ENCODE measurements around the gene AARSD1.

Gene AARSD1

GRCh38 chr17:42971589-42971988 lies 7.3 kb upstream of the AARSD1 start:
- CTCF ChIA-PET: no interaction called here
- POLR2A ChIA-PET: interaction anchor here (0.8 to 4.9 kb wide), 2 partner anchors 27 to 198 kb away, joined by 3 to 40 read pairs; partner anchors contain the start of genes RPL27 and VPS25
- no peak for DNase-seq (ENCODE audit: extremely low spot score)
- TF ChIP-seq TARDBP (IDR thresholded peaks at IDR 0.05) (no peak), NFRKB (IDR thresholded peaks at IDR 0.05) (no peak), FOXM1 (IDR thresholded peaks at IDR 0.05; ENCODE audit: borderline replicate concordance) (no peak), FOXA1 (IDR thresholded peaks at IDR 0.05) (no peak), HDGF (IDR thresholded peaks at IDR 0.05; ENCODE audit: borderline replicate concordance) (no peak)

- TF ChIP-seq ZNF384 (IDR thresholded peaks at IDR 0.05): peak; percentile 70
- TF ChIP-seq SP1 (IDR thresholded peaks at IDR 0.05): no peak
- ChIA-PET POLR2A (interaction anchor here (1.1 to 4.9 kb wide), 4 partner anchors 10 to 399 kb away, joined by 3 to 40 read pairs (median 4); partner anchors contain the start of genes BECN1, PTGES3L and RPL27), CTCF (interaction anchor here (1.5 kb wide), 1 partner anchor 55 kb away, joined by 3 read pairs; no protein-coding TSS in a partner anchor)
- no peak for DNase-seq (ENCODE audit: extremely low spot score)
Observed at GRCh38 chr17:42969001-42969581, 4.8 kb upstream of the AARSD1 start.

GRCh38 chr17:42967925-42968324 lies 3.7 kb upstream of the AARSD1 start:
- DNase-seq (ENCODE audit: extremely low spot score): no peak
- ChIA-PET POLR2A (interaction anchor here (1.3 to 4.9 kb wide), 3 partner anchors 12 to 400 kb away, joined by 3 to 40 read pairs (median 5); partner anchors contain the start of genes PTGES3L and RPL27), CTCF (interaction anchor here (0.6 to 1.5 kb wide), 3 partner anchors 30 to 400 kb away, joined by 3 to 4 read pairs (median 3); partner anchors contain the start of gene RPL27)
- TF ChIP-seq SP1 (IDR thresholded peaks at IDR 0.05): no peak
- TF ChIP-seq SUZ12 (IDR thresholded peaks at IDR 0.05): no peak
- TF ChIP-seq BHLHE40 (IDR thresholded peaks at IDR 0.05; ENCODE audit: borderline replicate concordance): no peak
- no peak for TF ChIP-seq NFRKB (IDR thresholded peaks at IDR 0.05)
- no peak for TF ChIP-seq FOXK2 (IDR thresholded peaks at IDR 0.05)
- TF ChIP-seq L3MBTL2 (conservative IDR thresholded peaks at IDR 0.05): no peak
- TF ChIP-seq FOXM1 (IDR thresholded peaks at IDR 0.05; ENCODE audit: borderline replicate concordance): no peak
- no peak for TF ChIP-seq TARDBP (IDR thresholded peaks at IDR 0.05)
- TF ChIP-seq PKNOX1 (IDR thresholded peaks at IDR 0.05): no peak
- no peak for TF ChIP-seq CTBP1 (IDR thresholded peaks at IDR 0.05; ENCODE audit: borderline replicate concordance)
- TF ChIP-seq LEF1 (IDR thresholded peaks at IDR 0.05; ENCODE audit: borderline replicate concordance): no peak
- TF ChIP-seq FOXA1 (IDR thresholded peaks at IDR 0.05): no peak
- TF ChIP-seq ZNF384 (IDR thresholded peaks at IDR 0.05): no peak
- TF ChIP-seq ARNT (IDR thresholded peaks at IDR 0.05): no peak
- TF ChIP-seq ELF4 (IDR thresholded peaks at IDR 0.05): no peak
- TF ChIP-seq HDGF (IDR thresholded peaks at IDR 0.05; ENCODE audit: borderline replicate concordance): no peak

- ChIA-PET POLR2A (interaction anchor here (1.1 to 1.8 kb wide), 2 partner anchors 10 to 44 kb away, joined by 4 to 5 read pairs; partner anchors contain the start of genes AARSD1 and RPL27), CTCF (interaction anchor here (0.6 kb wide), 1 partner anchor 354 kb away, joined by 3 read pairs; no protein-coding TSS in a partner anchor)
- TF ChIP-seq NFRKB (IDR thresholded peaks at IDR 0.05): no peak
- TF ChIP-seq ARNT (IDR thresholded peaks at IDR 0.05): no peak
- TF ChIP-seq PKNOX1 (IDR thresholded peaks at IDR 0.05): no peak
- TF ChIP-seq FOXM1 (IDR thresholded peaks at IDR 0.05; ENCODE audit: borderline replicate concordance): no peak
- DNase-seq (ENCODE audit: extremely low spot score): no peak
Observed at GRCh38 chr17:42953669-42954068, 10.6 kb downstream of the AARSD1 start.

- TF ChIP-seq NFRKB (IDR thresholded peaks at IDR 0.05) (no peak), FOXK2 (IDR thresholded peaks at IDR 0.05) (no peak), PKNOX1 (IDR thresholded peaks at IDR 0.05) (no peak), ARNT (IDR thresholded peaks at IDR 0.05) (no peak), LEF1 (IDR thresholded peaks at IDR 0.05; ENCODE audit: borderline replicate concordance) (no peak), ZNF384 (IDR thresholded peaks at IDR 0.05) (no peak), ELF4 (IDR thresholded peaks at IDR 0.05) (no peak), TARDBP (IDR thresholded peaks at IDR 0.05) (no peak), L3MBTL2 (conservative IDR thresholded peaks at IDR 0.05) (no peak), HDGF (IDR thresholded peaks at IDR 0.05; ENCODE audit: borderline replicate concordance) (no peak), SUZ12 (IDR thresholded peaks at IDR 0.05) (no peak), BHLHE40 (IDR thresholded peaks at IDR 0.05; ENCODE audit: borderline replicate concordance) (no peak), CTBP1 (IDR thresholded peaks at IDR 0.05; ENCODE audit: borderline replicate concordance) (no peak)
- DNase-seq (ENCODE audit: extremely low spot score): no peak
- CTCF ChIA-PET: no interaction called here
- POLR2A ChIA-PET: interaction anchor here (1.3 kb wide), 1 partner anchor 48 kb away, joined by 3 read pairs; no protein-coding TSS in a partner anchor
Observed at GRCh38 chr17:42950044-42950783, 14.0 kb downstream of the AARSD1 start.

GRCh38 chr17:42946812-42947211 lies 17.4 kb downstream of the AARSD1 start:
- ChIA-PET CTCF (no interaction called here), POLR2A (interaction anchor here (0.7 to 1.9 kb wide), 4 partner anchors 18 to 173 kb away, joined by 3 to 7 read pairs (median 5); partner anchors contain the start of genes AARSD1, RPL27 and VPS25)
- no peak for DNase-seq (ENCODE audit: extremely low spot score)
- no peak for TF ChIP-seq FOXA1 (IDR thresholded peaks at IDR 0.05)
- TF ChIP-seq BHLHE40 (IDR thresholded peaks at IDR 0.05; ENCODE audit: borderline replicate concordance): no peak
- no peak for TF ChIP-seq FOXK2 (IDR thresholded peaks at IDR 0.05)
- TF ChIP-seq L3MBTL2 (conservative IDR thresholded peaks at IDR 0.05): no peak
- no peak for TF ChIP-seq SUZ12 (IDR thresholded peaks at IDR 0.05)
- no peak for TF ChIP-seq ZNF384 (IDR thresholded peaks at IDR 0.05)
- TF ChIP-seq NFRKB (IDR thresholded peaks at IDR 0.05): no peak
- no peak for TF ChIP-seq HDGF (IDR thresholded peaks at IDR 0.05; ENCODE audit: borderline replicate concordance)
- TF ChIP-seq LEF1 (IDR thresholded peaks at IDR 0.05; ENCODE audit: borderline replicate concordance): no peak
- TF ChIP-seq TARDBP (IDR thresholded peaks at IDR 0.05): no peak
